ENCODE measurements around the gene TRAPPC8.

GRCh38 chr18:31952223-31952622 is 9.3 kb upstream of the TRAPPC8 start:
- no peak for TF ChIP-seq CTCF (IDR thresholded peaks at IDR 0.05; ENCODE audit: insufficient read depth, low read length)
- no peak for TF ChIP-seq GABPA (IDR thresholded peaks at IDR 0.05; ENCODE audit: low read depth)
- TF ChIP-seq POLR2AphosphoS5 (IDR thresholded peaks at IDR 0.05; ENCODE audit: low read depth): no peak
- no peak for TF ChIP-seq REST (IDR thresholded peaks at IDR 0.05; ENCODE audit: insufficient replicate concordance, low read depth)
